HepG2 (cell line): ENCODE data around the gene DCAF16. TPM values are rescaled to one million over a fixed set of nuclear protein-coding genes. Genes with fewer than 3 reads are reported as not detected.

ENCODE experiments used
- ARID4A ChIP-seq: sonication (generic); formaldehyde crosslinking; IDR thresholded peaks from 2 replicates; pipeline ENCODE4 v1.5.0; 2020; ENCODE audit warnings: mild to moderate bottlenecking, missing genetic modification reagents, borderline replicate concordance
- ATF4 ChIP-seq, 2 experiments: fragments of 450-650 bp in 1 of 2; sonication (generic) in 1 of 2; formaldehyde crosslinking; IDR thresholded peaks; 2 replicates each; pipeline versions ENCODE4 v1.5.0 to v1.8.0; 2020 to 2022; ENCODE audit warnings: mild to moderate bottlenecking in 1 of 2, missing genetic modification reagents in 1 of 2
- BRF2 ChIP-seq: sonication (generic); formaldehyde crosslinking; IDR thresholded peaks from 2 replicates; pipeline ENCODE4 v1.8.1; 2022; ENCODE audit warnings: mild to moderate bottlenecking, missing genetic modification reagents
- HDAC2 ChIP-seq: sonication (generic); formaldehyde crosslinking; IDR thresholded peaks from 2 replicates; pipeline ENCODE4 v1.4.0; 2020; ENCODE audit warnings: missing genetic modification reagents
- MYPOP ChIP-seq: sonication (generic); formaldehyde crosslinking; IDR thresholded peaks from 2 replicates; pipeline ENCODE4 v1.8.1; 2023; ENCODE audit warnings: mild to moderate bottlenecking, moderate library complexity, missing genetic modification reagents
- PAF1 ChIP-seq: IDR thresholded peaks from 2 replicates; pipeline ENCODE4 v1.6.1; 2016; ENCODE audit warnings: missing genetic modification reagents, missing compliant biosample characterization
- PAXIP1 ChIP-seq: sonication (generic); formaldehyde crosslinking; conservative IDR thresholded peaks from 2 replicates; pipeline ENCODE4 v1.4.0; 2020; ENCODE audit warnings: mild to moderate bottlenecking, missing genetic modification reagents, moderate library complexity
- RARG ChIP-seq: sonication (generic); formaldehyde crosslinking; IDR thresholded peaks from 2 replicates; pipeline ENCODE4 v1.4.0; 2020; ENCODE audit warnings: low read depth, mild to moderate bottlenecking, missing genetic modification reagents
- SCMH1 ChIP-seq: sonication (generic); formaldehyde crosslinking; IDR thresholded peaks from 2 replicates; pipeline ENCODE4 v1.9.0; 2021; ENCODE audit warnings: missing genetic modification reagents, mild to moderate bottlenecking, borderline replicate concordance
- TAF1 ChIP-seq: sonication (generic); formaldehyde crosslinking; IDR thresholded peaks from 2 replicates; pipeline ENCODE4 v1.4.0; 2020; ENCODE audit warnings: missing genetic modification reagents
- TBX2 ChIP-seq: sonication (generic); formaldehyde crosslinking; IDR thresholded peaks from 2 replicates; pipeline ENCODE4 v1.5.0; 2020; ENCODE audit warnings: missing genetic modification reagents, mild to moderate bottlenecking, borderline replicate concordance
- ZNF274 ChIP-seq: sonication (generic); formaldehyde crosslinking; IDR thresholded peaks from 2 replicates; pipeline ENCODE4 v1.5.1; 2020; ENCODE audit warnings: mild to moderate bottlenecking, missing genetic modification reagents
- ZNF574 ChIP-seq: sonication (generic); formaldehyde crosslinking; IDR thresholded peaks from 2 replicates; pipeline ENCODE4 v1.4.0; 2020; ENCODE audit warnings: missing genetic modification reagents
- polyA plus RNA-seq, 8 experiments: library from polyadenylated mRNA; depleted of rRNA in 3 of 8; stranded (reverse) in 7 of 8; unstranded in 1 of 8; fragments of >200 nt; fragmentation: Illumina TruSeq in 4 of 8; extraction: Trizol in 4 of 8; gene quantifications; 2 replicates each; pipeline versions ENCODE4 v1.2.1 to v1.2.3, GENCODE V29; 2011 to 2016; ENCODE audit warnings: low read depth in 4 of 8, missing spikeins in 1 of 8, mixed read lengths in 1 of 8; ENCODE audit not compliant: insufficient read depth in 1 of 8
- total RNA-seq, 5 experiments: library from RNA; depleted of rRNA; stranded (reverse); fragments of >200 nt; fragmentation: Illumina TruSeq; extraction: Trizol; gene quantifications; 2 replicates each; pipeline ENCODE4 v1.2.3, GENCODE V29; 2016; ENCODE audit warnings: low read depth in 1 of 5

The DCAF16 gene
- total and polyA plus RNA-seq, 2 of the 13 experiments (the other 11 are each of a cell fraction or from before 2014, with no cell fraction given), result 37.5 to 41.9 TPM

GRCh38 chr4:17810260-17811077 lies at the start of gene DCAF16, which contains the start of gene NCAPG (continued):
- peak; percentile 81 for TF ChIP-seq ZNF574 (CRISPR knock-in tag)
- TF ChIP-seq PAXIP1, result no peak; the same call in 1 of the 2 replicates
- TF ChIP-seq BRF2 (CRISPR knock-in tag), result peak; percentile 86
- TF ChIP-seq PAF1 (CRISPR knock-in tag), result no peak
- TF ChIP-seq ARID4A (CRISPR knock-in tag), result peak; percentile 99
- TF ChIP-seq MYPOP (CRISPR knock-in tag), result peak; percentile 70
- TF ChIP-seq RARG (CRISPR knock-in tag), result no peak
- peak; percentile 91 for TF ChIP-seq TAF1 (CRISPR knock-in tag)
- peak; percentile 86 for TF ChIP-seq ZNF274 (CRISPR knock-in tag)
- TF ChIP-seq SCMH1, result no peak
- peak; percentile 89; the same call in 1 of the 2 replicates for TF ChIP-seq TBX2 (CRISPR knock-in tag)
- peak in 1 of 2 experiments; percentile 65; a peak in 2 of 4 replicates for TF ChIP-seq ATF4 (CRISPR knock-in tag; IDR thresholded peaks at IDR 0.05)
- TF ChIP-seq HDAC2, result peak; percentile 65
